Endothelial cell of coronary artery (primary cell): Measurements from ENCODE around the gene ZNF462. TPM values are rescaled to one million over a fixed set of nuclear protein-coding genes. Genes with fewer than 3 reads are reported as not detected.

Experiments
- total RNA-seq: library from RNA; depleted of rRNA; stranded (reverse); fragments of >200 nt; gene quantifications from 2 replicates; pipeline ENCODE4 v1.2.3, GENCODE V29; 2014

ZNF462 gene, protein sequence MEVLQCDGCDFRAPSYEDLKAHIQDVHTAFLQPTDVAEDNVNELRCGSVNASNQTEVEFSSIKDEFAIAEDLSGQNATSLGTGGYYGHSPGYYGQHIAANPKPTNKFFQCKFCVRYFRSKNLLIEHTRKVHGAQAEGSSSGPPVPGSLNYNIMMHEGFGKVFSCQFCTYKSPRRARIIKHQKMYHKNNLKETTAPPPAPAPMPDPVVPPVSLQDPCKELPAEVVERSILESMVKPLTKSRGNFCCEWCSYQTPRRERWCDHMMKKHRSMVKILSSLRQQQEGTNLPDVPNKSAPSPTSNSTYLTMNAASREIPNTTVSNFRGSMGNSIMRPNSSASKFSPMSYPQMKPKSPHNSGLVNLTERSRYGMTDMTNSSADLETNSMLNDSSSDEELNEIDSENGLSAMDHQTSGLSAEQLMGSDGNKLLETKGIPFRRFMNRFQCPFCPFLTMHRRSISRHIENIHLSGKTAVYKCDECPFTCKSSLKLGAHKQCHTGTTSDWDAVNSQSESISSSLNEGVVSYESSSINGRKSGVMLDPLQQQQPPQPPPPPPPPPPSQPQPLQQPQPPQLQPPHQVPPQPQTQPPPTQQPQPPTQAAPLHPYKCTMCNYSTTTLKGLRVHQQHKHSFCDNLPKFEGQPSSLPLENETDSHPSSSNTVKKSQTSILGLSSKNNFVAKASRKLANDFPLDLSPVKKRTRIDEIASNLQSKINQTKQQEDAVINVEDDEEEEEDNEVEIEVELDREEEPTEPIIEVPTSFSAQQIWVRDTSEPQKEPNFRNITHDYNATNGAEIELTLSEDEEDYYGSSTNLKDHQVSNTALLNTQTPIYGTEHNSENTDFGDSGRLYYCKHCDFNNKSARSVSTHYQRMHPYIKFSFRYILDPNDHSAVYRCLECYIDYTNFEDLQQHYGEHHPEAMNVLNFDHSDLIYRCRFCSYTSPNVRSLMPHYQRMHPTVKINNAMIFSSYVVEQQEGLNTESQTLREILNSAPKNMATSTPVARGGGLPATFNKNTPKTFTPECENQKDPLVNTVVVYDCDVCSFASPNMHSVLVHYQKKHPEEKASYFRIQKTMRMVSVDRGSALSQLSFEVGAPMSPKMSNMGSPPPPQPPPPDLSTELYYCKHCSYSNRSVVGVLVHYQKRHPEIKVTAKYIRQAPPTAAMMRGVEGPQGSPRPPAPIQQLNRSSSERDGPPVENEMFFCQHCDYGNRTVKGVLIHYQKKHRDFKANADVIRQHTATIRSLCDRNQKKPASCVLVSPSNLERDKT (N-terminal part only)
- total RNA-seq, result 5.2 and 12.4 TPM in 2 replicates

DNA sequence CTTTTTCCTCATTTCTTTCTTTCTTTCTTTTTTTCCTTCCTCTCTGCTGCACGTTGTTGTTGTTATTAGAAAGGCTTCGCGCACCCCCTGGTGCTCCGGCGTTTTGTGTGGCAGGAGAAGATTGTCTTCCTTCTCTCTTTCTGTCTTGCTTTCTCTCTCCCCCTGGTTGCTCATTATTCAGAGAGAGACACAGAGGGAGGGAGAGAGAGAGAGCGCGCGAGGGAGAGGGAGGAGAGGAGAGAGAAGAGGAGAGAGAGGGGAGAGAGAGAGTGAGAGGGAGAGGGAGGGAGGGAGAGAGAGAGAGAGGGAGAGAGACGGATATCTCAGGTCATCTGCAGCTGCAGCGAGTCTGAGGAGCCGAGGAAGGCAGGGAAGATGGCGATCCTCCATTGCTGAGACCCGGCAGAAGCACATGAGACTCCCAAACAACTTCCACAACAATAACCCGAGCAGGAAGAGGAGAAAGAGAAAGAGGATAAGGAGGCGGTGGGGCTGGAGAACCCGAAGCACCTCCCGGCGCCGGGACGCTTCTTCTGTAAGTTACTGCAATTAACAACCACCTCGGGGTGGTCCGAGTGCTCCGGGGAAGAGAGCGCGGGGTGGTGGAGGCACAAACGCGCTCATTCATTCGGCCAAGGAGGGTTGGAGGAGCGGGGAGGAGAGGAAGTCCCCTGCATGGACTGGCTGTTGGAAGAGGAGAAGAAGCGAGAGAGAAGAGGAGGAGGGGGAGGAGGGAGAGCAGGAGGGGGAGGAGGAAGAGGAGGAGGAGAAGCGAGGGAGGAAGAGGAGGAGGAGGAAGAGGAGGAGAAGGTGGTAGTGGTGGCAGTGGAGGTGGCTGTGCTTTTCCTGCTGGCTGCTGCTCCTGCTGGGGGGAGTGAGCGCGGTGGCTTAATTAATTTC, at the start of gene ZNF462:
TSS of gene ZNF462 (plus strand) at position 346 of the 900 bp plus-strand sequence. CDS start 60,218 bp downstream, outside the sequence.

